Thoracic aorta (tissue), 2 donors: ENCODE measurements around the gene HELB. TPM values are rescaled to one million over a fixed set of nuclear protein-coding genes. Genes with fewer than 3 reads are reported as not detected.

Experiments used
- ATAC-seq: fragments of 150-250 bp; one replicate; pipeline ENCODE4 v1.8.0; 2017; ENCODE audit warnings: low read depth; ENCODE audit not compliant: insufficient number of reproducible peaks, low FRiP score
- DNase-seq: peaks from one replicate; pipeline ENCODE4 v3.0.0-alpha.2; 2020; ENCODE audit warnings: low spot score
- H3K27ac ChIP-seq, 2 donors: fragments of 200-600 bp; sonication (generic); 1 replicate in 1 of 2; 2 replicates in 1 of 2; pipeline ENCODE4 v1.5.1; 2016; ENCODE audit warnings: mild to moderate bottlenecking in 2 of 2, moderate library complexity in 2 of 2
- H3K27me3 ChIP-seq: fragments of 200-600 bp; sonication (generic); replicated peaks from 2 replicates; pipeline ENCODE4 v1.6.0; 2016; ENCODE audit warnings: mild to moderate bottlenecking; ENCODE audit not compliant: insufficient read depth
- H3K36me3 ChIP-seq: fragments of 200-600 bp; sonication (generic); one replicate; pipeline ENCODE4 v1.5.1; 2016
- H3K4me1 ChIP-seq, 2 donors: fragments of 200-600 bp; sonication (generic); 1 replicate in 1 of 2; 2 replicates in 1 of 2; pipeline versions ENCODE4 v1.5.1 to v1.6.0; 2016; ENCODE audit warnings: low read depth in 2 of 2, mild to moderate bottlenecking in 1 of 2; ENCODE audit not compliant: control insufficient read depth in 1 of 2
- H3K4me3 ChIP-seq: fragments of 200-600 bp; sonication (generic); 2 replicates; pipeline ENCODE4 v1.5.1; 2016; ENCODE audit warnings: mild to moderate bottlenecking
- H3K9me3 ChIP-seq: fragments of 200-600 bp; sonication (generic); 2 replicates; pipeline ENCODE4 v1.5.1; 2016
- CTCF ChIP-seq: fragments of 200-600 bp; sonication (generic); IDR thresholded peaks from one replicate; pipeline ENCODE4 v1.5.1; 2019; ENCODE audit warnings: antibody characterized with exemption
- total RNA-seq, 2 donors: library from RNA; depleted of rRNA; stranded (reverse); fragments of >200 nt; gene quantifications; one replicate each; pipeline versions ENCODE4 v1.1.0 to v1.2.3, GENCODE V29; 2016

Gene HELB
- total RNA-seq, 2 donors from 2014 or later, result 1.2 to 10.2 TPM

DNA sequence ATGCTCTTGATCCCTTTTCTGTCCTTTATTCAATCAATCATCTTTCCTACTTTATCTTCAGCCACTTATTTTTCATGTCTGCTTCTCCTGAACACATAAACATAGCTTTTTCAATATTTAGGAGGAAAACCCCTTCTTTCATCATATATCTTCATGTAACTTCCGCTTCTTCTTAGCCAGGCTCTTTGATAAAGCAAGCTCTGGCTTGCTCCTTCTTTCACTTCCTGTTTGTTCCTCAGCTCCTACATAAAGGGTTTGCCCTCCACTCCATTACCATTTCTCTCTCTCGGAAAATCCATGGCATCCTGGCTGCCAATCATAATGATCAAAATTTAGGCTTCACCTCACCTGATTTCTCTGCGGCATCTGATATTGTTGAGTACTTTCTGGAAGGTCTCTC is 33.7 kb upstream of the HELB start:
- DNase-seq (no peak), ATAC-seq (no peak)
- no peak for TF ChIP-seq CTCF
- Histone ChIP-seq H3K27ac (no peak overlapping the region), H3K9me3 (no peaks in the 10 kb centered on the region), H3K27me3 (no peaks in the 10 kb centered on the region), H3K4me3 (no peak overlapping the region), H3K4me1 (no peaks in the 10 kb centered on the region), H3K36me3 (no peaks in the 10 kb centered on the region)

DNA sequence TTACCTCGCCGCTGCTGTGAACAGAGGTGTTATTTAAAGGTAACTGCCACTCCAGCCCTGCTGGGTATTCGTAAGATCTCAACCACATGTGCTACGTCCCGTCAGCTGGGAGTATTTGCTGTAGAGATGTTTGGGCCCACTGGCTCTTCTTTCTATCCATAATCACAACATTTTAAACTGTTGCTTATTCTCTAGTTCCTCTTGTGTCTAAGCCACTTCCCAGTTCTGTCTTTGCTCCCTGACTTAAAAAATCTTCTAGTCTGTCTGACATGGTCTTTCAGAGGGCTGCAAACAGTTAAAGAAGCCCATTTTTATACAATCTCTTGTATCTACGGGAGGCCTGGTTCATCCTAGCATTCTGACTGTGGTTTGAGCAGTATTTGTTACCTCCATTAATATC is 33.2 kb upstream of the HELB start:
- ATAC-seq, result no peak
- H3K4me3 ChIP-seq, result no peak overlapping the region
- no peak for TF ChIP-seq CTCF
- no peaks in the 10 kb centered on the region for H3K9me3 ChIP-seq
- no peaks in the 10 kb centered on the region for H3K27me3 ChIP-seq
- no peaks in the 10 kb centered on the region for H3K36me3 ChIP-seq
- no peak for DNase-seq
- H3K27ac ChIP-seq, result no peak overlapping the region
- H3K4me1 ChIP-seq, result no peaks in the 10 kb centered on the region

- H3K4me1 ChIP-seq, result no peaks in the 10 kb centered on the region
- H3K27me3 ChIP-seq, result no peaks in the 10 kb centered on the region
- ATAC-seq (no peak), DNase-seq (no peak)
- no peaks in the 10 kb centered on the region for H3K36me3 ChIP-seq
- no peaks in the 10 kb centered on the region for H3K9me3 ChIP-seq
- H3K27ac ChIP-seq, result no peak overlapping the region
- TF ChIP-seq CTCF, result peak; percentile 59
- no peak overlapping the region for H3K4me3 ChIP-seq
These were observed 32.4 kb upstream of the HELB start for GRCh38 chr12:66269757-66270383.

GRCh38 chr12:66270613-66271012 is 31.7 kb upstream of the HELB start:
- TF ChIP-seq CTCF, result no peak
- Histone ChIP-seq H3K27me3 (no peaks in the 10 kb centered on the region), H3K4me1 (no peaks in the 10 kb centered on the region), H3K36me3 (no peaks in the 10 kb centered on the region), H3K27ac (no peak overlapping the region), H3K9me3 (no peaks in the 10 kb centered on the region), H3K4me3 (no peak overlapping the region)
- ATAC-seq (no peak), DNase-seq (no peak)

- Histone ChIP-seq H3K27ac (no peak overlapping the region), H3K27me3 (no peaks in the 10 kb centered on the region), H3K4me3 (no peak overlapping the region), H3K4me1 (no peaks in the 10 kb centered on the region), H3K36me3 (no peaks in the 10 kb centered on the region), H3K9me3 (no peaks in the 10 kb centered on the region)
- ATAC-seq, result no peak
- no peak for DNase-seq
- TF ChIP-seq CTCF, result no peak
These were observed 29.6 kb upstream of the HELB start for GRCh38 chr12:66272650-66273049.
